Testis (tissue), 2 donors: ENCODE results near the gene SPSB1.

Experiments
- POLR2A ChIP-seq: fragments of 450-650 bp; IDR thresholded peaks from one replicate; pipeline ENCODE4 v1.6.1; 2017; ENCODE audit warnings: antibody characterized with exemption, mild to moderate bottlenecking, moderate library complexity
- TF ChIP-seq, protein P1 (sequence below), 3 experiments: fragments of 450-650 bp in 2 of 3; fragments of 200-600 bp in 1 of 3; sonication (generic) in 1 of 3; IDR thresholded peaks; one replicate each; pipeline ENCODE4 v1.5.1; 2016 to 2019; ENCODE audit warnings: antibody characterized with exemption in 3 of 3, mild to moderate bottlenecking in 2 of 3, moderate library complexity in 1 of 3

- TF ChIP-seq, protein P1, sequence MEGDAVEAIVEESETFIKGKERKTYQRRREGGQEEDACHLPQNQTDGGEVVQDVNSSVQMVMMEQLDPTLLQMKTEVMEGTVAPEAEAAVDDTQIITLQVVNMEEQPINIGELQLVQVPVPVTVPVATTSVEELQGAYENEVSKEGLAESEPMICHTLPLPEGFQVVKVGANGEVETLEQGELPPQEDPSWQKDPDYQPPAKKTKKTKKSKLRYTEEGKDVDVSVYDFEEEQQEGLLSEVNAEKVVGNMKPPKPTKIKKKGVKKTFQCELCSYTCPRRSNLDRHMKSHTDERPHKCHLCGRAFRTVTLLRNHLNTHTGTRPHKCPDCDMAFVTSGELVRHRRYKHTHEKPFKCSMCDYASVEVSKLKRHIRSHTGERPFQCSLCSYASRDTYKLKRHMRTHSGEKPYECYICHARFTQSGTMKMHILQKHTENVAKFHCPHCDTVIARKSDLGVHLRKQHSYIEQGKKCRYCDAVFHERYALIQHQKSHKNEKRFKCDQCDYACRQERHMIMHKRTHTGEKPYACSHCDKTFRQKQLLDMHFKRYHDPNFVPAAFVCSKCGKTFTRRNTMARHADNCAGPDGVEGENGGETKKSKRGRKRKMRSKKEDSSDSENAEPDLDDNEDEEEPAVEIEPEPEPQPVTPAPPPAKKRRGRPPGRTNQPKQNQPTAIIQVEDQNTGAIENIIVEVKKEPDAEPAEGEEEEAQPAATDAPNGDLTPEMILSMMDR (IDR thresholded peaks at IDR 0.05) = no peak
- no peak for TF ChIP-seq POLR2A
These were observed 44.8 kb upstream of the SPSB1 start for GRCh38 chr1:9247894-9248293.
